ENCODE data around the gene ZNF282.

ZNF282 gene

DNA sequence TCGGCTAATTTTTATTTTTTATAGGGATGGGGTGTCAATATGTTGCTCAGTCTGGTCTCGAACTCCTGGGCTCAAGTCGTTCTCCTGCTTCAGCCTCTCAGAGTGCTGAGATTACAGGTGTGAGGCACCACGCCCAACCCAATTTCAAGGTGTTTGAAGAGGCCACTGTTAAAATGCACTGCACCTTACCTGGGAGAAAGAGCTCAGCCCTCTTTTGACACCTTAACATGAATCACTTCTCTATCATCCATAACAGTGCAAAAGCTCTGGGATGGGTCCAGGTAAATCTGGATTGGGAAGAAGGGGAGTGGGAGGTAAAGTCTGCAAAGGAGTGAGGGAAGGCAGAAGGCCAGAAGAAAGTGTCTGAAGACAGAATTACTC lies 557 bp upstream of the ZNF282 start:
- no peak for DNase-seq

DNA sequence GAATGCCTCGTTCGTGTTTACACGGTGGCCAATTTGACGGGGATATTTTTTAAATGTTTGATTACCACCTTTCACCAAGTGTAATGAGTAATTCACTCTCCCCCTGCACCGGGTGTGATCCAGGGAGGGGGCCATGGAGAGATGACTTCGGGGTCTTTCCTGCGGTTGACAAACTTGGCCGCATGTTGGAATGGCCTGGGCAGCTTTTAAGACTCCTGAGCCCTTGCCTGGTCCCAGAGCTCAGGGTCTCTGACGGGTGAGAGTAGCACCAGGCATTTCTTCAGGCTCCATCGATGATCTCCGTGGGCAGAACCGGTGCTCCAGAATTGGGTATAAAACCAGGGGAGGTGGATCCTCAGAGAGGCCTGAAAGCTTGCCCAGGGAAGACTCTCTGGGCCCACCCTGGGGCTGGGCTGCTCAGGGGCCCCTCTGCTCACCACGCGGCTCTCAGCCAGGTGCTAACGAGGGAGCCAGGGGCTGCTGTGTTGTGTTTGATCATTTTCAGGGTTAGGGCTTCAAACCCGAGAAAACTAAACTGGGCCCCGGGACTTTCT lies 882 bp downstream of the ZNF282 start:
- DNase-seq, result no peak

- no peak for DNase-seq
Observed at GRCh38 chr7:149196705-149197171, 1.4 kb downstream of the ZNF282 start.

DNA sequence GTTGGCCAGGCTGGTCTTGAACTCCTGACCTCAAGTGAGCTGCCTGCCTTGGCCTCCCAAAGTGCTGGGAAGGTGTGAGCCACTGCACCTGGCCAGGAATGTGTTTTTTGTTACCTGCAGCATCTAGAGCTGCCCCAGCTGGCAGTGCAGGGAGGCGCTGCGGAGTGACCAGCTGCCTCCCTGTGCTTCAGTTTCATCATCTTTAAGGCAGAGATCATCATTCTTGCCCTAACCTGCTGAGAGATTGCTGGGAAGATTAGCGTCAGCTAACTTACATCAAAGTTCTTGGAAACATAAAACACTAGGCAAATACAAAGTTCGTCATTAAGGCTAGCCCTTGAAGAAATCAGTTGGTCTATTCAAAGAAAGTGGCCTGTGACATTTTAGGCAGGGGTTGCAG lies 2.3 kb downstream of the ZNF282 start:
- DNase-seq, result no peak

- DNase-seq, result no peak
Observed at GRCh38 chr7:149198161-149198816, 2.9 kb downstream of the ZNF282 start.

- no peak for DNase-seq
Observed at GRCh38 chr7:149199234-149199995, 4.1 kb downstream of the ZNF282 start.

DNA sequence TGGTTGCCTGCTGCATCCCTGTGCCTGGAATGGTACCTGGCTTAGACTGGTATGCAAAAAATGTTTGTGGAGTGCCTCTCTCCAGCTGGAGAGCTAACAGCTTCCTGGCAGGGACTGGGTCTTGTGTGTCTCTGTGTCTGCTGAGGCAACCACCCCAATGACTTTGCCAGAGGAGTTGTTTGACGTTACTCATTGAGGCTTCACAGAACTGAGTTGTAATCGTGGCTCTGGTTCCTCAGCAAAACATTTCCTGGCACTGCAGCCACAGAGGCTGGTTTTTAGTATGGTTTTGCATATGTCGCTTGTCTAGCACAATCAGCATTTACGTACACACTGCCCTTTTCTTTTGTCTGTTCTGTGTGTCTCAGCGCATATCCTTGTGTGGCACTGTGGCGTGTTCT lies 7.5 kb downstream of the ZNF282 start:
- no peak for DNase-seq

DNA sequence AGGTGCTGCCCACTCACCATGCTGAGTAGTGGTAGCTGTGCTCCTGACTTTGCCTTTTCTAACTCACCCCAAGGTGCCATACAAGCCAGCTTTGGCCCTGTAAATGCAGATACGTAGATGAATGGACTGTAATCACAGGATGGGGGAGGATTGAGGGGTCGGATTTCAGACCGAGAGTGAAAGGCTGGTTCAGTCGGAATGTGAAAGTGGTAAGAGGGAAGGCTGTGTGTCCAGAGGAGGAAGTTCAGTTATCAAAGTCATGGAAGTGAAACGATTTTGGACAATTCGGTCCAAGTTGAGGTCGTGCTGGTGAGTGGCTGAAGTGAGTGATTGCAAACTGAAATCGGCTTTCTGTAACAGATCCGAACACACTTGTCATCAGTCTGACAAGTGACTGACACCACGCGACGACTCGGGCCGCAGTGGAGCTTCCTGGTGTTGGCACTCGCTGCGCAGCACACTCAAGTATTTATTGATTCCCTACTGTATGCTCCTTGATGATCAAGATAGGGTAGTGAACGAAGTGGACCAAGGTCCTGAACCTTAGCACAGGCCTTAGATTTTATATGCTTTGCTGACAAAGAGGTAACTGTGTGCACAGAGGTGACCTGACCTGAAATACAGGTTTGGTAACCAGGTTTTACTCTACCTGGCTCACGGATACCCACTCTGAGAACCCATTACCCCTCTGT lies 10.5 kb downstream of the ZNF282 start:
- no peak for DNase-seq

DNA sequence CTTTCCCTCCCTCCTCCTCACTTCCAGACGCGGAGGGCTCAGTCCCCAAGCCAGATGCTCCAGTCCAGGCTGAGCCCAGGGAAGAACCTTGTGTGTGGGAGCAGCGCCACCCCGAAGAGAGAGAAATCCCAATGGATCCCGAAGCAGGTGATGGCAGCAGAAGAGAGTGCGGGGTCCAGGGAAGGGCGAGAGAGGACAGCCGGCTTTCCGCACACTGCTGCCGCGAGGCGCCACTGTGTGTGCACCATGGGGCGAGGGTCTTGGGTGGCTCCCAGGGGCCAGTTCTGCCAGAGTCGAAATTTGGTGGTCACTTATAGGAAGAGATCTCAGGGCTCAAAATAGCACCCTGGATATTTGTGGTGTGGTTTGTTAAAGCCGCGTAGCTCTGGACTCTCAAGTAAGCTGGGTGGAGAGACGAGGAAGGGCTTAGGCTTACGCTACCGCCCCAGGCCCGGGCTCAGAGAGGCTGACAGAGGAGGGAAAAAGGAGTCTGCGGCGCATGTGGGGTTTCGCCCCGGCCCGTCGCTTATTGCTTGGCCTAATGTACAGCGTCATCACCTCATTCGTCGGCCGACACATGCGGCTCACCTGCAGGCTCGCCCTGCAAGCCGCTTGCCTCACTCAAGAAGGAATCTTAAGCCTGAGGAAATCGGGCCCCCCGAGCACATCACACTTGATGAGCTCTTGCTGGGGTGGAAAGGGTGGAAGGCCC lies 12.1 kb downstream of the ZNF282 start:
- no peak for DNase-seq

GRCh38 chr7:149209518-149210269 lies 14.3 kb downstream of the ZNF282 start:
- DNase-seq, result no peak

DNA sequence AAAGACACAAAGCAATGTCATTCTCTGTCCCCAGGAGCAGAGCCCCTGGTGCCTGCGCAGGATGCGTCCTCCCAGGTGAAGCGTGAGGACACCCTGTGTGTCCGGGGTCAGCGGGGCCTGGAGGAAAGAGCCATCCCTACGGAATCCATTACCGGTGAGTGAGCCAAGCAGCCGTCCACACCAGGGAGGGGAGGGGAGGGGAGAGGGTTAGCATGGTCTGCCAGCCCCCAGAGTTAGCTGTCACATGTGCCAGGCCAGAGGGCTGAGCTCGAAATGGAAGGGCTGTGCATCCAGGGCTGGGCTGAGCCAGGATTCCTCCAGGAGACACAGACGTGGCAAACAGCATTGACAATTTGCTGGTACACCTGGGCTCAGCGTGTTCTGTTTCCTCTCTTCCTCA lies 15.2 kb downstream of the ZNF282 start:
- no peak for DNase-seq

GRCh38 chr7:149214020-149214720 lies 18.8 kb downstream of the ZNF282 start:
- no peak for DNase-seq

GRCh38 chr7:149216402-149216801 lies 21.1 kb downstream of the ZNF282 start:
- no peak for DNase-seq

DNA sequence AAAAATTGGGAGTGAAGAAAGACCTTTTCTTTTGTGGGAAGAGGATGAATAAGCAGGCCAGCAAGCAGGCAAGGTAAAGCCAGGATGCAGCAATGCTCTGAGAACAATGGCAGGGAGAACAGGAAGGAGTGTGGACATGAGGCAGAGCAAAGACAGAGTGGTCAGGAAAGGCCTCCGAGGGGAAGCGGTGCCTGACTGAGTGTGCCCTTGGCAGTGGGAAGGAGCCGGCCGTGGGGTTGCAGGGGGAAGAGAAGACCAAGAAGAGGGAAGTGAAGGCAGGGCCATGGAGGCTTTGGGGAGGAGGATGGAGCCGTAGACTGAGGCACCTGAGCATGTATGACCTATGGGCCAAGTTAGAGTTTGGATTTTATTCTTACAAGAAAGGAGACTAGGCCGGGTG lies 22.2 kb downstream of the ZNF282 start:
- no peak for DNase-seq

DNA sequence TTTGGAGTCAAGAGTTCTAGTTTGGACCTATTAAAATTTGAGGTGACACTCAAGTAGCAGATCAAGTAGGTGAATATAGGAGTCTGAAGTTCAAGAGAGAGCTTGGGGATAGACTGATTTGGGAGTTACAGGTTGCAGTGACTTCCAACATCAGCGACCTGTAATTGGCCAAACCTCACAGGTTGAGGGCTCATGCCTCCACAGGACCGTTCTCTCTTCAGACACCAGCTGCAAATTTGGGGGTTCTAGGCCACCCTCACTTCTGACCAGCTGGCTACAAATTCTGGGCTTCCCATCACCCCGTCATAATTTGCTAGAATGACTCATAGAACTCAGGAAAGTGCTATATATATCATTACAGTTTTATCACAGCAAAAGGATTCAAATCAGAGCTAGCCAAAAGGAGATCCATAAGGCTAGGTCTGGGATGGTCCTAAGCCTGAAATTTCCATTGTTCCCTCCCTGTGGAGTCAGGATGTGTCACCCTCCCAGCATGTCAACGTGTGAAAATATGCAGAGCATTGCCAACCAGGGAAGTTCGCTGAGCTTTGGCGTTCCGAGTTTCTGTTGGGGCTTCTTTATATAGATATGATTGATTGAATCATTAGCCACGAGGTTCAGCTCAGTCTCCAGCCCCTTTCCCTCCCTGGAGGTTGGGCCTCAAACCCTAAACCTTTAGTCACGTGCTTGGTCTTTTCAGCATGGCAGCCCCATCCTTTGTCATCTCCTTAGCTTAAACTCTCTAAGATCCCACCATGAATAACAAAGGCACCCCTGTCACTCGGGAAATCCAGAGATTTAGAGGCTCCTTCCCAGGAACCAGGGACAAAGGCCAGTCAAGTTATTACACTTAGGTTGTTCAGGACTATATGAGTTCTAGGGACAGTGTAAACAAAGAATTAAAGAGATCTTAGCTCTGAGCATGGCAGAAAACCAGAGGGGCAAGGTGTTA lies 23.4 kb downstream of the ZNF282 start:
- no peak for DNase-seq

GRCh38 chr7:149220534-149220933 lies 25.2 kb downstream of the ZNF282 start:
- DNase-seq, result no peak

DNA sequence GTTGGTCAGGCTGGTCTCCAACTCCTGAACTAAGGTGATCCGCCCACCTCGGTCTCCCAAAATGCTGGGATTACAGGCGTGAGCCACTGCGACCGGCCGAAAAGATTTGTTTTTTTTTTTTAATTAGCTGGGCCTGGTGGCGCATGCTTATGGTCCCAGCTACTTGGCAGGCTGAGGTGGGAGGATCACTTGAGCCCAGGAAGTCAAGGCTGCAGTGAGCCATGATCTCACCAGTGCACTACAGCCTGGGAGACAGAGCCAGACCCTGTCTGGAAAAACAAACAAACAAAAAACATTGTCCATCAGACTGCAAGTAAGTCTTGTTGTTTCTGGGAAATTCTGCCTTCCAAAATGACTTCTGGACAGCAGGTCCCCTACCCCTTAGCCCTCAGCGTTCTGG lies 27.8 kb downstream of the ZNF282 start:
- no peak for DNase-seq

DNA sequence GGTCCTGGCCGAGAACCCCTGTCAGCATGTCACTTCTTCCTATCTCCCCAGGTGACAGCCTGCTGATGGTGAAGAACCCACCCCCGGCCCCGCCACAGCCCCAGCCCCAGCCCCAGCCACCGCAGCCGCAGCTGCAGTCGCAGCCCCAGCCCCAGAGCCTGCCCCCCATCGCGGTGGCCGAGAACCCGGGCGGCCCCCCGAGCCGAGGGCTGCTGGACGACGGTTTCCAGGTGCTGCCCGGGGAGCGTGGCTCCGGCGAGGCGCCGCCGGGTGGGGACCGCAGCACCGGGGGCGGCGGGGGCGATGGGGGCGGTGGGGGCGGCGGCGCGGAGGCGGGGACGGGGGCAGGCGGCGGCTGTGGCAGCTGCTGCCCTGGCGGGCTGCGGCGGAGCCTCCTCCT lies 28.4 kb downstream of the ZNF282 start:
- no peak for DNase-seq

DNA sequence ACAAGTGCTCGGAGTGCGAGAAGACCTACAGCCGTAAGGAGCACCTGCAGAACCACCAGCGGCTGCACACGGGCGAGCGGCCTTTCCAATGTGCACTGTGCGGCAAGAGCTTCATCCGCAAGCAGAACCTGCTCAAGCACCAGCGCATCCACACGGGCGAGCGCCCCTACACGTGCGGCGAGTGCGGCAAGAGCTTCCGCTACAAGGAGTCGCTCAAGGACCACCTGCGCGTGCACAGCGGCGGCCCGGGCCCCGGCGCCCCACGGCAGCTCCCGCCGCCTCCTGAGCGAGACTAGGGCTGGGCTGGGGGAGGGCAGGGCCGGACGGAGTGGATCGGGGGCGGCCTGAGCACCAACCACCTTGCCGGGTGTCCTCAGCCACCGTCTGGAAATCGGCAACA lies 29.0 kb downstream of the ZNF282 start:
- DNase-seq, result no peak

DNA sequence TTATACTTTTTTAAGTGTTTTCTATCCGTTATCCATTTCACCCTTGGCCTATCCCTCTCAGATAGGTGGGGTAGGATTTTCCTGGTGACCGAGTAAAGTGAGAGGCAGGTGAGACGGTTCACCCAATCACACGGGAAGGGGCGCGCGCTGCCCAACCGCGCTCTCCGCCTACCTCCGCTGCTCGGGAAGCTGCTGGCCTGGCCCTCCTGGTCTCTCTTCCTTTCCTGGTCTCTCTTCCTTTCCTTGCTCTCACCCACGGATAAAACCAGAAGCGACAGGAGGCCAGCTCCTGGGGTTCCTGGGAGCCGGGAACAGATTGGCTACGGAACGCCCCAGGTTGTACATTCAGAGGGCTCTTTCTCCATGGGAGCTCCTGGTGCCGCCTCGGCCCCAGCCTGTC lies 29.8 kb downstream of the ZNF282 start:
- DNase-seq, result no peak

- no peak for DNase-seq
Observed at GRCh38 chr7:149225656-149226055, 30.3 kb downstream of the ZNF282 start.

All from NCI-H1436 (cell line).